ENCODE results near the gene AP1AR.
"Not testable (repeated sequence)": the region's sequence is repeated elsewhere in the genome, so short reads cannot be mapped to it uniquely, and the experiment has no call there.

The AP1AR gene, protein sequence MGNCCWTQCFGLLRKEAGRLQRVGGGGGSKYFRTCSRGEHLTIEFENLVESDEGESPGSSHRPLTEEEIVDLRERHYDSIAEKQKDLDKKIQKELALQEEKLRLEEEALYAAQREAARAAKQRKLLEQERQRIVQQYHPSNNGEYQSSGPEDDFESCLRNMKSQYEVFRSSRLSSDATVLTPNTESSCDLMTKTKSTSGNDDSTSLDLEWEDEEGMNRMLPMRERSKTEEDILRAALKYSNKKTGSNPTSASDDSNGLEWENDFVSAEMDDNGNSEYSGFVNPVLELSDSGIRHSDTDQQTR

DNA sequence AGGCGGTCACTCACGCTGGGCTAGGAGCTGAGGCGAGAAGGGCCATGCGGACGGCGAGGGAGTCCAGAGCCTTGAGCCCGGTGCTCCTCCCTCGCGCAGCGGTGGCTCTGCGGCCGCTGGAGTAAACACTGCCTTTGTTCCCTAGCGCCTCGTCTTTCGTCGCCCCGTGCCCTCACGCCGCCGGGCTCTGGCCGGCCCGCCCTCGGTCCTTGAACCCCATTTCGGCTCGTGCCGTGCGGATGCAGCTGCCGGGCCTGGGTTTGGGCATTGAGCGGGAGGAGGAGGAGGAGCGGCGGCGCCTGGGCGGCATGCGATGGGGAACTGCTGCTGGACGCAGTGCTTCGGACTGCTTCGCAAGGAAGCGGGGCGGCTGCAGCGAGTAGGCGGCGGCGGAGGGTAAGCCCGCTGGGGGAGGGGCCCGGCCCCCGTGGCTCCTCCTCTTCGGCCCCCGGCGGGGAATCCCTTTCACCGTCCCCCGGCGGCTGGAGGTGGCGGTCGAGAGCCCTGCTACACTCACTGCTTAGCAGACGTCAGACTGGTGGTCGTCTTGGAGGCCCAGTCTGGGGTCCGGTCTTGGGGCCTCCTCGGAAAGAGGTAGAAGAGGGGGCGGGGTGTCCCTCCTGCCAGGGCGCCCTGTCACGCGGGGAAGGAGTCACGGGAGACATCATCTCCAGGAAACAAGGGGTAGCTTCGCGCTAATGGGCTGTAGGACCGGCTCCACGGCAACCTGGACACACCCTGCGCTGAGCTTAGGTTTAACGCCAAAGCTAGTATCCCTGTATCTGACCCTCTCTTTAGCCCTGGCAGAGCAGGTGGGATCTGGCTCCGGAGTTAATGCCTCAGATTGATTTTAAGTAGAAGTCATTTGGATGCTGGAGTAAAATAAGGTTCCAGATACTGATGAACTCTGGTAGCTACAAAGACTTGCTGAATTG, at the start of gene AP1AR:
TSS of gene AP1AR (plus strand) at position 9 of the 935 bp plus-strand sequence. CDS start at position 314, 305 bp downstream.
- DNase-seq = peak in 55 of 56 donors; percentile 11 to 90 (median 75)

DNA sequence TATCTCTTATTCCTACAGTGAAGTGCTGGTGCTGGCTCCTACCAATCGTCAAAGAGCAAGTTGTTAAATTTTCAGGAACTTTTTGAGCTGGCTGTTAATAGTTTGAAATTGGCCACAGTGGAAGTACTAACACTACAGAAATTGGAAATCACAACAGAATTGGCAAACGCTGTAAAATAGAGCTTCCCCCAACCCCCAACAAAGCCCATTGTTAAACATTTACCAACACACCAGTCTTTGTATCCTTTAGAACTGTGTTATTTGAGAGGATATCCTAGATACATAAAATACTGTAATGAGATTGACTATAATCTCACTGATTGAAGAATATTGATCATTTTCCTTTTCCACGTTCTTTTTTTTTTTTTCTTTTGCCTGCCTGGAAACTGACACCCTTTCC, 49.0 kb upstream of the AP1AR start:
- DNase-seq = peak in 2 of 56 donors; percentile 0 to 19

DNA sequence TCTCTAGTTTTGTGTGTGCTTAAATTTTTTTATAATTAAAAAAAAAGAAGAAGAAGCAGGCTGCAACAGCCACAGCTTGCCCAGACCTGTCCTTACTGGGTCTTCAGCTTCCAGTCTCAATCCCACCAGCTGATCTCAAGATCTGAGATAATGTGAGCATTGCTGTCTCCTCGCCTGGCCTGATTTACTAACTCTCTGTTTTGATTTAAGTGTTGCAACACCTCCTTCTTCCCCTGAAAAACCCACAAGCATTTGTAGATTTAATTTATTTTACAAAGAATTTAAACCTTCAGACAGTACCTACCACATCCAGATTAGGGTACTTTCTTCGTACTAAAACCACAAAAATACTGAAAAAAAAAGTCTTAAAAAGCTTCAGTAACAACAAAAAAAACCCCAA, 48.3 kb upstream of the AP1AR start:
- no peak for DNase-seq

DNA sequence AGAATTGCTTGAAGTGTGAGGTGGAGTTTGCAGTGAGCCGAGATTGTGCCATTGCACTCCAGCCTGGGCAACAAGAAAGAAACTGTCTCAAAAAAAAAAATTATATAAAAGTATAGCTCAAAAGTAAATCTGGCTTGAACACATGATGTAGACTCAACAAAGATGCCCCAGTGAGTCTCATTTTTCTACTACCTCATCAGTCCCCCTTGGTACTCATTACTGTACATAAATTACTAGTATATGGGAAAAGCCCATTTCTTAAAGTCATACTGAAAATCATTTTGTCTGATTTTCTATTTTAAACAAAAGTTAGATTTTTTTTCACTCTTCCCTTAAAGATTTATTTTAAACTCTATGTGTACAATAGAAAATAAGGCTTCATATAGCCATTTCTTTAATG, 47.1 kb upstream of the AP1AR start:
- DNase-seq = no peak

DNA sequence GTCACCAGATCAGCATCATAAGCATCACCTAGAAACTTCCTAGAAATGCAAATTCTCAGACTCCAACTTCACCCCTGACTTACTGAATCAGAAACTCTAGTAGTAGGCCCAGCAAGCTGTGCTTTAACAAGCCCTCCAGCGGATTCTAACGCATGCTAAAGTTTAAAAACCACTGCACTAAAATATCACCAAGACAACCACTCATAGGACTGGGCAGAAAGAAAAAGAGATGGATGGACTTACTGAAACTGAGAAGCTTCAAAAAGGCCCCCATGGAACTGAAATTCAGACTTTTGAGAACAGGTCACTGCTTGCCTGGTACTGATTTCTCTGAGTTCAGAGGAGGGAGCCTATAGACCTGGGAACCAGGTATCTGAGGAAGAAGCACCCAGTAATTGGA, 46.3 kb upstream of the AP1AR start:
- no peak for DNase-seq

DNA sequence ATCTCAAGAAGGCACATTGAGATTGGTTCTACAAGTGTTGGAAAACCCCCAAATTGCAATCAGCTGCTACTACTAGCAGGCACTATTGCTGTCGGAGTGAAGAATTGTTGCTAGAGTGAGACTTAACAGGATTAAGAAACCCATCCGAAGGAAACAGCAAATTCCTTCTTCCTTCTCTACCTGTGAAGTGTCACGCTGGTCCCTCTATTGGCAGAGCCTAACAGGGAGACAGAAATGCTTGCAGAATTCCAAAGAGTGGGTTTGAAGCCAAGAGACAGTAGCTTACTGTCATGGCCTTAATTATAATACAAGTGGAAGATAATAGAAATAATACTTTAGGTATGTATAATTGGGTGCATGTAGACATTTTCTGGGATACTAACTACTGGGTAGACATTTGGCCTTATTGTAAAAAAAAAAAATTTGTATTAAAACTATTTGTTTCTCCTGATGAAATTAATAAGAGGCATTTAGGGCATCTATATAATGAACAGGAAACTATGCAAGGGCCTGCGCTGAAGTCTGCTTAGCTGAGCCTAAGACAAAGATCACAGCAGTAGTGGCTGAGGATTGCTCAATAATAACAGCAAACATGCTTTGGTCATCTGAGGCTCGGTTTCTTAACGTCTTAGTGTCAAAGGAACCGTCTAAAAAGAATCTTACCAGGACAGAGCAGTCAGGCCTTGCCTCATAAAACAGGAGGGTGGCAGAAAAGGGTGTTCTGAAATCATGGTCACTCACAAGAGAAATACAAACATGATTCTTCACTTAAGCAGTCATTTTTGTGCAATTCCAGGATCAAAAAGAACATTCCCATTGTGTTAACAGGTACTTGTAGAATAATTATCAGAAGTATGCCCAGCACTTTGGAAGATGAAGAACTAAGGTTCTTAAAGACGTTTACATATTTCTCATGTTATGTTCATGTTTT, 45.6 kb upstream of the AP1AR start:
- no peak for DNase-seq

DNA sequence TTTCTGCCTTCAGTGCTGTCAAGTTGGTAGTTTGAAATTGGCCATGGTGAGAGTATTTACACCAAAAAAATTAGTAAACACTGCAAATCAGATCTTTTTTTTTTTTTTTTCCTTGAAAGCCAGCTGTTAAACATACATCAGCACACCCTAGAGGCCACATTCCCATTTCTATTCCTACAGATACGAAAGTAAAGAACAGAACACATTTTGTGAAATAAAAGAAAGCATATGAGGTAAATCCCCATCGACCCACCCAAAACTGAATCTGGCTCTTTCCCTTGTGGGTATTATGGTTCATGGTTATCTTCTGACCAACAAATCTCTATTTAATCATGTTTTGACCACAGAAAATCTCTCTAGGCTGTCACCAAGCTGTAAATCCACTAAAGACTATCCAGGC, 41.8 kb upstream of the AP1AR start:
- DNase-seq = no peak

DNA sequence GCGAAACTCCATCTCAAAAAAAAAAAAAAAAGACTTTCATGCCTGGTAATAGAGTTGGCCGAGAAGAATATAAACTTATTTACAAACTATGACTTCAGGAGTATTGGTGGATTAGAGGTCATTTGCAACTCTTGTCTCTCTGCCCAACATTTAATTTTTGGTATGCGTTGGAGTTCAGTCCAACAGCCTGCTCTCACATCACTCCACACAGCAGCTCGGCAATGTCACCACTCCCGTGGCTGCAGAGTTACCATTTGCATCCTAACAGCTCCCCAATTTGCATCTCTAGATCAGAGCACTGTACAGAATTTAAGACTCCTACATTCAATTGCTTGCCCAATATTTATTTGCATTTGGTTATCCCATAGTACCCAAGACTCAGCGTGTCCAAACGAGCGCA, 40.9 kb upstream of the AP1AR start:
- DNase-seq = no peak

DNA sequence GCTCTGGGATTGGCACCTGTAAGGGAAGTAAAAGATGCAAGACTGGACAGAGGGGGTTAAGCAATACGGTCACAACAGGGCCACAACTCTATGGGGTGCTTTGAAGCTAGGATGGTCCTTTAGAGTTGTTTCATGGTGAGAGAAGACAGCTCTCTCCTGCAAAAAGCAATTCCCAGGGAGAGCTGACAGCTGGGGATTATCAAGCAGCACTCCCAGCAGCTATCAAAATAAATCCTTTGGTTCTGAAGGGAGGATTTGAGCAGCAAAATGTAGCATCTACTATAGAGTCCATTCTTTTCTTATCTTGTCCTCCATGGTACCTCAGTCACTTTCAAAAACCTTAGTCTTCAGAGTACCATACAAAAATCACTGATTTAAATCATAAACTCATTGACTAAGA, 35.1 kb upstream of the AP1AR start:
- no peak for DNase-seq

DNA sequence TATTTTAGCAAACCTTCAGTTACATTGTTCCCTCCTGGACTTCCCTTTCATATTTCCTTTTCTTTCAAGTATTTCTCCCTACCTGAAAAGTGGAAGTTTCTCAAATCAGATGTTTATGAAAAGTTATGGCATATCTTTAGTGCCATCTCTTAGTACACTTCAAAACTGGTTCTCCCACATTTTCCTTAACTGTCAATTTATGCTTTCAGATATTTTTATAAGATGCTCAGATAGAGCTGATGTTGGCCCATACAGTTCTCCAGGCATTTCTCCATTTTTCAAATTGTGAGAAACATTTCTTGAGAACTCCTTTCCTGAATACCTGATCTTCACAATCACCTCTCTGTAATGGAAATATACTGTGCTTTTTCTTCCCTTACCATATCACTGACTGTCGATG, 32.5 kb upstream of the AP1AR start:
- no peak for DNase-seq

DNA sequence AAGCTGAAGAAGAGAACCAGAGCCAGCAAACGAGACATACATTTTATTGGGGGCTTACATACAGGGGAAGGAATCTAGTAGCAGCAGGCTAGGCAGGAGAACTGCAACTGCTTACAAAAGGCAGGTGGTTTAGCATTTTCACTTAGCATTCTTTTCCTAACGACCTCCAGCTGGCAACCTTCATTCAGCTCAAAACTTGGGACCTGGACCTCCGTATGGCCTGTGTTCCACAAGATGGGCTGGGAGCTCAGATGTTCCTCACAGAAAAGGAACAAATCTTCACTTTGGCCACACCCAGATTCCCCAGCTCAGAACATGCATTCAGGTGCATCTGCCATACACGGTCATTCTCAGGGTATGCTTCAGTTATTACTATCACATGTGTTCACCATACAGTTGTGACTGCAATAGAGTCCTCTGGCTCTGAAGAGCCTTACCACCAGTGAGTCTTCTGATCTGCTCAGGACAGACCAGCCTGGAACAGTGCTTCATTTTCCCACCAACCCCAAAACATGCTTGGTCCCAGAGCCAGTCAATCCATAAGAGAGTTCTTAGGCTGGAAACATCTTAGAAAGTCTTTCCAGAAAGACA, 29.6 kb upstream of the AP1AR start:
- no peak for DNase-seq

DNA sequence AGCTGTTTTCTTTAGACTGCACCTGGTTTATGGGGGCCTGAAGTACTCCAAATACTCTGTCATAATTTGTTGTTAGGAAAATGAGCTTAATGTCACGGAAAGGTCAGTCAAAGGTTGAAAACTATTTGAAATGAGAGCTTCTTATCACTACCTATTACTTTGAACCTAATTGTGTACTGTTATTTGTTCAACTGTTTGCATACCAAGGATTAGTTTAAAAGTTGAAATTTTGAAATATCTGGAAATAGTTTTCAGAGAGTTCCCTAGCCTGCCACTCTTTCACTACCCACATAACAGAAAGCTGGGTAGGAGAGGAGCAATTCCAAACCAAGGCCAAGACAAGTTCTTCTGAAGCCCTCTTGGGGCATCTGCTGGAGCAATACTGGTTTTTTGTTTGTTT, 28.0 kb upstream of the AP1AR start:
- DNase-seq = no peak

DNA sequence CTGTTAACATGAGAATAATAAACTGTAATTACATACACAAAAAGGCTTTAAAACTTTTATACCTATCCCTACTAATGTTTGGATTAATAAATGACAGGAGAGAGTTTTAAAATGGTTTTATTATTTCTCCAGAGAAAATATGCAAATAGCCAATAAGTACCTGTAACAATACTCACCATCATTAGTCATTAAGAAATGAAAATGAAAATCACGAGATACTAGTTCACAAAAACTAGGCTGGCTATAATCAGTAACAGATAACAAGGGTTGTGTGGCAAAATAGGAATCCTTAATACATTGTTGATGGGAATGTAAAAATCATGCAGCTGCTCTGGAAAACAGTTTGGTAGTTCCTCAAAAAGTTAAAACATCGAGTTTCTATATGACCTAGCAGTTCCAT, 25.2 kb upstream of the AP1AR start:
- DNase-seq = no peak

DNA sequence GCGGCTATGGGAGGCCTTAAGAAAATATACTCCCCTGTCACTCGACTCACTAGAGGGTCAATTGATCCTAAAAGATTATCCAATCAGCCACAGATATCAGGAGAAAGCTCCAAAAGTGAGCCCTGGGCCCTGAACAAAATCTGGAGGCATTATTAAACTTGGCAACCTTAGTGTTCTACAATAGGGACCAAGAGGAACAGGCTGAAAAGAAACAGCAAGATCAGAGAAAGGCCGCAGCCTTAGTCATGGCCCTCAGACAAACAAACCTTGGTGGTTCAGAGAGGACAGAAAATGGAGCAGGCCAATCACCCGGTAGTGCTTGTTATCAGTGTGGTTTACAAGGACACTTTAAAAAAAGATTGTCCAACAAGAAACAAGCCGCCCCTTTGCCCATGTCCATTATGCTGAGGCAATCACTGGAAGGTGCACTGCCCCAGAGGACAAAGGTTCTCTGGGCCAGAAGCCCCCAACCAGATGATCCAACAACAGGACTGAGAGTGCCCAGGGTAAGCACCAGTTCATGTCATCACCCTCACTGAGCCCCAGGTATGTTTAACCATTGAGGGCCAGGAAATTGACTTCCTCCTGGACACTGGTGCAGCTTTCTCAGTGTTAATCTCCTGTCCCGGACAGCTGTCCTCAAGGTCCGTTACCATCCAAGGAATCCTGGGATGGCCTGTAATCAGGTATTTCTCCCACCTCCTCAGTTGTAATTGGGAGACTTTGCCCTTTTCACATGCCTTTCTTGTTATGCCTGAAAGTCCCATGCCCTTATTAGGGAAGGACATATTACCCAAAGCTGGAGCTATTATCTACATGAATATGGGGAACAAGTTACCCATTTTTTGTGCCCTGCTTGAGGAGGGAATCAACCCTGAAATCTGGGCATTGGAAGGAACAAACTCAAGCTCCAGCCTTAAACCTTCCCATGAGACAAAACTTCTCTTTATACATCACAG, 23.2 kb upstream of the AP1AR start:
- not testable (repeated sequence) for DNase-seq

DNA sequence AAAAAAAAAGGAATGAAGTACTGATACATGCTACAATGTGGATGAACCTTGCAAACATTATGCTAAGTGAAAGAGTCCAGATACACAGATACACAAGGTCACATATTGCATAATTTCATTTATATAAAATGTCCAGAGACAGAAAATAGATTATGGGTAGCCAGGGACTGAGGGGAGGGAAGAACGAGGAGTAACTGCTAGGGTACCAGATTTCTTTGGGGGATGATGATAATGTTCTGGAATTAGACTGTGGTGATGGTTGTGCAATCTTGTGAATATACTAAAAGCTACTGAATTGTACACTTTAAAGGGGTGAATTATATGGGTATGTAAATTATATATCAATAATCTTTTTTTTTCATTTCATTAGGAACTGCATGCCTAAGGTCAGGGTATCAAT, 20.8 kb upstream of the AP1AR start:
- DNase-seq = no peak

DNA sequence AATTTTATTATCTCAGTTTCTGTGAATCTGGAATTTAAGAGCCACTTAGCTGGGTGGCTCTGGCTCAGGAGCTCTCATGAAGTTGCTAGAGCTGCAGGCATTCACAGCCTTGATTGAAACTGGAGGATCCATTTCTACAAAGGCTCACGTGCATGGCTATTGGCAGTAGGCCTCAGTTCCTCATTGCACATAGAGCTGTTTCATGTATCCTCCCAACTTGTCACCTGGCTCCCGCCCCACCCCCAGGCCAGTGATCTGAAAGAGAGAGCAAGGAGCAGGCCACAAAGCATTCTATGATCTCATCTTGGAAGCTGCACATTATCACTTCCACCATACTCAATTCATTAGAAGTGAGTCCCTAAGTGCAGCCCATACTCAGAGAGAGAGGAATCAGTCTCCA, 18.5 kb upstream of the AP1AR start:
- DNase-seq = no peak

DNA sequence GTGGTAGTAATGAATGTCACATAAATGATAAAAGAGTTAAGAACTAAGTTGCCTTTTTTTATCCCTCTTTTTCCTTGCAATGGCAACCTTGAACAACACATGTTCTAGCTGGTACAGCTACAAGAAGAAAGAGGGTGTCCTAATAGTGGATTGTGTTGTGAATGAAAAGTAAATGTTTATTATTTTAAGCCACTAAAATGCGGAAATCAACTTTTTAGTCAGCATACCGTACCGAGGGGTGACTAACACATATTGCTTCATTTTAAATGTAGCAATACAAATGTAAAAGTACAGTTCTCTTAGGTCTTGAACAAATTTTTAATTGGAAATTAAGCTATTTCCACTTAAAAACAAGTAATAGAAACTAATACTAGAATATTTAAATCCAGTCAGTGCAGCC, 17.7 kb upstream of the AP1AR start:
- no peak for DNase-seq

DNA sequence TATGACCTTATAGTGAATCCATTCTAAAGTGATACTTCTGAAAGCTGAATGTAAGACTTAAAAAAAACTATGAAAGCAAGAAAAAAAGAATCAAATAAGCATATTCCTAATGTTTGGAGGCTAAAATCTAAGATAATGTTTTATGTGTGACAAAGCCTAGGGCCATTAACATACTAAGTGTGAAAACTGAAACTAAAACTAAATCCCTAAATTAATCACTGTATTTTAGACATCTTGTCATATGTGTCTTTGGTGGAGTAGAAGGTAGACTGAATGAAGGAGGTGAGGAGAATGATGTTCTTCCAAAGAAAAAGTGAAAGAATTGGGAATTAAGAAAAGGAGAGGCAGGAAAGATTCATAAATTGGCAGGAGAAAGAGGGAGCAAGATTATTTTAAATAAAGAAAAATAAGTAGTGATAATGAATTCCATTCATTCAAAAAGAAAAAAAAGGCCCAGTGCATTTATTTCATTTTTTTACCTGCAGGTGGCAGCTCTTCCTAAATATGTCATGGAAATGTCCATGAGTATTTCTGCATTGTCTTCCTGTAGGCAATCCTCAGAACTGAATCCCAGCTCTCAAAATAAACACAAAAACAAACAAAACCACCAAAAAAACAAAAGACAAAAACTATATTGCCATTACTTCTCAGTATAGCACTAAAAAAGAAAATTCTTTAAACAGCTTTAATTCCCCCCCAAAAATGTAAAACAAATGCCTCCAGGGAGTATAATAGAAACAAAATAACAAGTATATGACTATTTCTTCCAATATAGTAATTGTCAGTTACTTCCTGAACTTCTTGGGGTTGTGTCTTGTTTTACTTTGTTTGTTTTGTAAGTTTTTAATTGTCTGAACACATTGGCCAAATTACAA, 17.0 kb upstream of the AP1AR start:
- DNase-seq = no peak

DNA sequence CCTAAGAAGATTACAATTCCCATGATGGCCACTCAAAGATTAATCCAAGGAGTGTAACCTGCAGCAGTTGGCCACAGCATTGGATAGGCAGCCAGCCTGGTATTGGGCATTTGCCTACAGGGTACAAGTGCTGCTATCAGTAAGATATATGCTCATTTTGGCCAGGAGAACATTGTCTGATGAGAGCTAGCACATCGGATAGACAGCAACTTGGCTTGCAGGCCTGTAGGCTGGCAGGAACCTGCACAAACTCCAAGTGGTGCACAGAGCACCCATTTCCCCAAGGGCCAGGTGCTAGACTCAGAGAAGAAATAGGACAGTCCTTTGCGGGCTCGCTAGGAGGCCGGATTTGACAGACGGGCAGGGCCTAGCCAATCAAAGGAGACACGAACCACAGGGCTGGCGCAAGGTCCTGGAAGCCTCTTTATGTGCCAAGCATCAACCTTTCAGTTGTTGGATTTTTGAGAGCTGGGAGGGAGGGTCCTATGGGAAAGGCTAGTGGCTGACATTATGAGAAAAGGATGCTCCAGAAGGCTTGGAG, 11.7 kb upstream of the AP1AR start:
- DNase-seq = no peak
